HepG2 (cell line): Measurements from ENCODE around the gene CADPS2. TPM values are rescaled to one million over a fixed set of nuclear protein-coding genes. Genes with fewer than 3 reads are reported as not detected.

Experiments used
- HIVEP1 ChIP-seq: sonication (generic); formaldehyde crosslinking; IDR thresholded peaks from 2 replicates; pipeline ENCODE4 v1.4.0; 2020; ENCODE audit warnings: mild to moderate bottlenecking, missing genetic modification reagents
- SPEN ChIP-seq: sonication (generic); formaldehyde crosslinking; IDR thresholded peaks from 2 replicates; pipeline ENCODE4 v1.5.1; 2020; ENCODE audit warnings: low read depth, mild to moderate bottlenecking, missing genetic modification reagents
- ZBTB40 ChIP-seq, 2 experiments: fragments of 450-650 bp in 1 of 2; sonication (generic) in 1 of 2; formaldehyde crosslinking in 1 of 2; IDR thresholded peaks; 2 replicates each; pipeline versions ENCODE4 v1.6.1 to v1.8.0; 2016 to 2022; ENCODE audit warnings: antibody characterized with exemption in 1 of 2, mild to moderate bottlenecking in 1 of 2, missing genetic modification reagents in 1 of 2
- ZFP36L2 ChIP-seq: sonication (generic); formaldehyde crosslinking; IDR thresholded peaks from 2 replicates; pipeline ENCODE4 v1.4.0; 2020; ENCODE audit warnings: missing genetic modification reagents
- ZNF382 ChIP-seq: sonication (generic); formaldehyde crosslinking; IDR thresholded peaks from 2 replicates; pipeline ENCODE4 v1.5.0; 2020; ENCODE audit warnings: missing genetic modification reagents, mild to moderate bottlenecking, borderline replicate concordance
- ZNF644 ChIP-seq: IDR thresholded peaks from 2 replicates; pipeline ENCODE4 v1.6.1; 2016; ENCODE audit warnings: low read depth
- polyA plus RNA-seq, 8 experiments: library from polyadenylated mRNA; depleted of rRNA in 3 of 8; stranded (reverse) in 7 of 8; unstranded in 1 of 8; fragments of >200 nt; fragmentation: Illumina TruSeq in 4 of 8; extraction: Trizol in 4 of 8; gene quantifications; 2 replicates each; pipeline versions ENCODE4 v1.2.1 to v1.2.3, GENCODE V29; 2011 to 2016; ENCODE audit warnings: low read depth in 4 of 8, missing spikeins in 1 of 8, mixed read lengths in 1 of 8; ENCODE audit not compliant: insufficient read depth in 1 of 8
- total RNA-seq, 5 experiments: library from RNA; depleted of rRNA; stranded (reverse); fragments of >200 nt; fragmentation: Illumina TruSeq; extraction: Trizol; gene quantifications; 2 replicates each; pipeline ENCODE4 v1.2.3, GENCODE V29; 2016; ENCODE audit warnings: low read depth in 1 of 5

The CADPS2 gene
- total and polyA plus RNA-seq, 2 of the 13 experiments (the other 11 are each of a cell fraction or from before 2014, with no cell fraction given) = 17.6 to 43.8 TPM

GRCh38 chr7:122485856-122486255 lies 400.4 kb downstream of the CADPS2 start (continued):
- TF ChIP-seq ZBTB40 (IDR thresholded peaks at IDR 0.05) (no peak), ZBTB40 (CRISPR knock-in tag; IDR thresholded peaks at IDR 0.05) (no peak), ZFP36L2 (no peak), SPEN (CRISPR knock-in tag) (no peak), HIVEP1 (CRISPR knock-in tag) (no peak), ZNF644 (no peak), ZNF382 (CRISPR knock-in tag) (no peak)
